NCI-H2029 treated with DMSO at 0.1 percent for 48 hours (cell line): Measurements from ENCODE around the gene KLK7.
"Not testable (repeated sequence)": the region's sequence is repeated elsewhere in the genome, so short reads cannot be mapped to it uniquely, and the experiment has no call there.

Experiments used
- DNase-seq: peaks from one replicate; lab custom pipeline; 2025; lab: John Stamatoyannopoulos, UW

KLK7 gene

GRCh38 chr19:51010066-51010795 lies 26.5 kb upstream of the KLK7 start:
- no peak for DNase-seq

- DNase-seq = no peak
Observed at GRCh38 chr19:51009061-51009891, 25.6 kb upstream of the KLK7 start.

GRCh38 chr19:51007488-51007887 lies 23.8 kb upstream of the KLK7 start:
- no peak for DNase-seq

GRCh38 chr19:51006406-51006805 lies 22.7 kb upstream of the KLK7 start:
- DNase-seq = no peak

GRCh38 chr19:51005248-51005647 lies 21.5 kb upstream of the KLK7 start:
- no peak for DNase-seq

- DNase-seq = no peak
Observed at GRCh38 chr19:51003316-51003715, 19.6 kb upstream of the KLK7 start.

- DNase-seq = no peak
Observed at GRCh38 chr19:51002542-51003311, 19.0 kb upstream of the KLK7 start.

GRCh38 chr19:51002089-51002532 lies 18.4 kb upstream of the KLK7 start:
- DNase-seq = no peak

- no peak for DNase-seq
Observed at GRCh38 chr19:51001515-51001914, 17.8 kb upstream of the KLK7 start, which contains the start of gene KLK8. Gene KLK8, minus strand, starts transcription at chr19:51001604. Its CDS starts 437 bp downstream, at chr19:51001167.

- no peak for DNase-seq
Observed at GRCh38 chr19:51000981-51001380, 17.3 kb upstream of the KLK7 start.

- no peak for DNase-seq
Observed at GRCh38 chr19:51000426-51000825, 16.7 kb upstream of the KLK7 start.

- no peak for DNase-seq
Observed at GRCh38 chr19:50998686-50999085, 15.0 kb upstream of the KLK7 start.

- no peak for DNase-seq
Observed at GRCh38 chr19:50998061-50998460, 14.3 kb upstream of the KLK7 start.

- DNase-seq = no peak
Observed at GRCh38 chr19:50994129-50994528, 10.4 kb upstream of the KLK7 start.

- no peak for DNase-seq
Observed at GRCh38 chr19:50992666-50993035, 8.9 kb upstream of the KLK7 start.

GRCh38 chr19:50984416-50984815 lies 699 bp upstream of the KLK7 start:
- not testable (repeated sequence) for DNase-seq

- DNase-seq = no peak
Observed at GRCh38 chr19:50982186-50982585, 1.5 kb downstream of the KLK7 start.

GRCh38 chr19:50981587-50982146 lies 2.0 kb downstream of the KLK7 start:
- no peak for DNase-seq

GRCh38 chr19:50980208-50980607 lies 3.5 kb downstream of the KLK7 start:
- DNase-seq = no peak

- no peak for DNase-seq
Observed at GRCh38 chr19:50979758-50980157, 4.0 kb downstream of the KLK7 start.

- no peak for DNase-seq
Observed at GRCh38 chr19:50978772-50979390, 4.8 kb downstream of the KLK7 start.

- DNase-seq = no peak
Observed at GRCh38 chr19:50977626-50978025, 6.1 kb downstream of the KLK7 start.
